ENCODE results near the gene PADI4. TPM values are rescaled to one million over a fixed set of nuclear protein-coding genes. Genes with fewer than 3 reads are reported as not detected.
"Not testable (repeated sequence)": the region's sequence is repeated elsewhere in the genome, so short reads cannot be mapped to it uniquely, and the experiment has no call there.

Gene PADI4
- total RNA-seq, 1 experiment from 2014 or later, result 0.05 TPM

DNA sequence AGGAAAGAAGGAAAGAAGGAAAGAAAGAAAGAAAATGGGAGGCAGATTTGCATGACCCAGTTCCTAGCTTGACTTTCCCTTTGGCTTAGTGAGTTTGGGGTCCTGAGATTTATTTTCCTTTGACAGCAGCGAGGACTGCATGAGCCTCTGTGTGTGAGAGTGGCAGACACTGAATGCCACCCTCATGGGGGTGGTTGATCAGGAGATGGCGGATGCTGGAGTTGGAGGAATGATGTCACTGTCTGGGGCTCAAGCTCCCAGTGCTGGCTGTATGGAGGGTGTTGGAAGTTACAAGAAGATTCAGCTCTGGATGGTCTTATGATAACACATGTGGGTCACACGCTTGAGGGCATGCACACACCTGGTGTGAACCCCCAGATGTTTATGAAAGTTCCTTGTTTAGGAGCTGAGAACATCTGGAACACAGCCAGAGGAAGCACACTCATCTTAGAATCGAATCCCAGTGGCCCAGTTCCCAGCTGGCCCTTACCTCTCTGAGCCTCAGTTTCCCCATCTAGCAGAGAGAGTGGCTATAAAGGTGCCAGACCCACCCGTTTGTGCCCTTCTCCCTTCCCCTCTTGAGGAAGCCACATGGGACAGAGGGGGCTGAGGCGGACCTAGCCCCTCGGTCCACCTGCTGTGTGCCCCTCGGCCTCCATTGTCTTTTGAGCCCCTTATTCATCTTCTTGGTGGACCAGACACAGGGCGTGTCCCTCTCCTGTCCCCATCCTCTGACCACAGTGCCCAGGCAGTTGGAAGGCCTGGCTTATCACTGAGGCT, 5.7 kb downstream of the PADI4 start:
- DNase-seq (ENCODE audit: low read depth), result no peak

DNA sequence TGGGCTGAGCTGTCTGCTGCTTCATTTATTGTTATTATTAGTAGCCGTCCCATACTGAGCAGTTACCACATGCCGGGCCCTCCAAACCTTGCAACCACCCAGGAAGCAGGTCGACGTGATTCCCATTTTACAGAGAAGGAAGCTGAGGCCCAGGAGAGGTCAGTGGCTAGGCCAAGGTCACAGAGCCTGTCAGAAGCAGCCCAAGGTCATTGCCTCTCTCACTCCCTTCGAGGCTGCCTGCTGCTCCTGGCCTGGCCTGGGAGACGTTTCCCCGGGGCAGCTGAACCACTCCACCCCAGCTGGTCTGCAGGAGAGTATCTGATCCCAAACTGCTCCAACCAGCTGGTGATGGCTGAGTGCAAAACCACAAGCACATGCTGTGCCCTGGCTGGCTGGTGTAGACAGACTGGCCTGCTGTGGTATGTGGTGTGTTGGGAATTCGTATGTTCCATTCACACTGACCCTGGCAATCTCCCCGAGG, 6.5 kb downstream of the PADI4 start:
- no peak for DNase-seq (ENCODE audit: low read depth)

DNA sequence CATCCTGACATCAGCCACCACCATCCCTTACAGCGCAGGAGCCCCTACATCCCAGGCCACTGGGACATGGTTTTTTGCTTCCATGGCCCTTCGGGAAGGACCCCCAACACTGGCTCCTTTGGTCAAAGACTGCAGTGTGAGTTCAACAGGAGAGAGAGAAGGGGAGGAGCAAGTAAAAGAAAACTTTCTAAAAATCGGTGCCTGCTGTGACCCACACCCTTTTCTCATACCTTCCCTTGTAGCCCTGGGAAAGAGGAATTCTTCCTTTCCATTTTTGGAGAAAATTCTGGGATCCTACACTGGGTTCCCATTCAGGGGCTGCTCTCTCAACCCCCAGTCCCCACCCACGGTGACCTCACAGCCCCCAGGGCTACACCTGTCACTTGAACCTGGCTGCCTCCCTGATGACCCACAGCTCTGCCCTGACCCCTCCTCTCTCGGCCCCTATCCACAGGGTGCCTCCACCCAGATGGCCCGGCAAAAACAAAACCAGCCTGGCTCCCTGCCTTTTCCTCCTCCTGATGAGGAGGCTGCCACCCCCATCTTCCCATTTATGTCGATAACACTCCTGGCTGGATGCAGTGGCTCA, 7.6 kb downstream of the PADI4 start:
- no peak for DNase-seq (ENCODE audit: low read depth)

DNA sequence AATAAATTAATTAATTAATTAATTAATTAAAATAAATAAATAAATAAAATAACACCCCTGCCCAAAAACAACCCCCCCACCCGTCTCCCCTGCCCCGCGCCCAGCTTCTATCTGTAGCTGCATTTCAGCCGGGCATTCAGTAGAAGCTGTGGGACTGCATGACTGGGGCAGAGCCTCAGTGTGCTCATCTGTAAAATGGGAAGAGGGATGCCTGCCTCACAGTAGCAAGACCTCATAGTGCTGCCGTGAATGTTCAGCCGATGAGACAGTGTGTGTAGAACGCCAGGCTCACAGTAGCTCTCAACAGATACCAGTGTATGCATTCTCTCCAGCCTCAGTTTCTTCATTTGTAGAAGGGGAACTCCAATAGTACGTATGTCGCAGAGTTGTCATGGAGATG, 8.7 kb downstream of the PADI4 start:
- DNase-seq (ENCODE audit: low read depth), result no peak

DNA sequence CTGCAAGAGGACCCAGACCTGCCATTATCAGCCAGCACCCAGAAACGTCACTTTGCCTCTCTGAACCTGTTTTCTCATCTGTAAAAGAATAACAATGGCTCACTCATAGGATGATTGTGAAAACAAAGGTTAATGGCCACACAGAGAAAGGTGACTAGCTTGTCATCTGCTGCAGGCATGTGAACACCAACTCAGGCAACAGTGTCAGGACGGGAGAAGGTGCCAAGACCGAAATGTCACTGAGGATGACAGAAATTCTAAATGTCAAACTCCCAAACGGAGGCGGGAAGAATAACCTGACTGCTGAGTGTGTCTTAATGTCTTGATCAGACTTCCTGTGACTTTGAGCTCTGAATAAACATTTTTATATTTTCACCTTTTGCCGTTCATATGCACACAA, 10.3 kb downstream of the PADI4 start:
- no peak for DNase-seq (ENCODE audit: low read depth)

DNA sequence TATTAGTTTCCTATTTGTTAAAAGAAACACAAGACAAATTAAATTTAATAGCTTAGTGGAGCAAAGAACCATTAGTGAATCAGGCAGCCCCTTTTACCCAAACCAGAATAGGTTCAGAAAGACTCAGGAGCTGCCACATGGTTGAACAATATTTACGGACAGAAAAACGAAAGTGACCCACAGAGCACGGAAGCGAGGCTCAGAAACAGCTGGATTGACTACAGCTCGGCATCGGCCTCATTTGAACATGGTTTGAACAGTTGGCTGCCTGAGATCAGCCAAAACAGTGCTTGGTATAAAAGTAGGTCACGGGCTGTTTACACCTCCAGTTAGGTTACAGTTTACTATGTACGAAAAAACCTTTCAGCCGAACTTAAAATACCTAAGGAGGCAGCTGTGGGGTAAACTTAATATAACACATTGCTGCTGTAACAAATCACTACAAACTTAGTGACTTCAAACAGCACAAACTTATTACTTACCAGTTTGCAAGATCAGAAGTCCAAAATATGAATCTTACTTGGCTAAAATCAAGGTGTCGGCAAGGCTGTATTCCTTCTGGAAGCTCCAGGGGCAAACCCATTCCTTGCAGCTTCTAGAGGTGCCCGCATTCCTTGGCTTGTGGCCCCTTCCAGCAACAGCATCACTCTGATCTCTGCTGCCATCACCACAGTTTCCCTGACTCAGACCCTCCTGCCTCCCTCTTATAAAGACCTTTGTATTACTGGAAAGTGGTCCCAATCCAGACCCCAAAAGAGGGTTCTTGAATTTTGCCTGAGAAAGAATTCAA, 11.8 kb downstream of the PADI4 start:
- DNase-seq (ENCODE audit: low read depth), result no peak

DNA sequence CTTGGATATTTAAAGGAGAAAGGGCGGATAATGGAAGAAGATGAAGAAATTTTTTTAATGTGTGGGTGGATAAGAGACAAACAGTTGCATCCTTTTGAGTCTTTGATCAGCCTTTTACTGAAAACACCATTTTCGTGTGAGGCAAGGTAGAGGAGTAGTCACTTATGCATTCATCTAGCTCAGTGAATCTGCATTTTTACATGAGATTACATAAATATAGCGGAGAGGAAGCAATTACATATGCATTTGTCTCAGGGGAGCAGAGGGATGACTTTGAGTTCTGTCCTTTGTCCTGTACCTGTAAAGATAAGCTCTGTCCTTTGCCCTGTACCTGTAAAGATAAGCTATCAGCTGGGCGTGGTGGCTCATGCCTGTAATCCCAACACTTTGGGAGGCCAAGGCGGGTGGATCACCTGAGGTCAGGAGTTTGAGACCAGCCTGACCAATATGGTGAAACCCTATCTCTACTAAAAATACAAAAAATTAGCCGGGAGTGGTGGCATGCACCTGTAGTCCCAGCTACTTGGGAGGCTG, 13.9 kb downstream of the PADI4 start:
- not testable (repeated sequence) for DNase-seq (ENCODE audit: low read depth)

DNA sequence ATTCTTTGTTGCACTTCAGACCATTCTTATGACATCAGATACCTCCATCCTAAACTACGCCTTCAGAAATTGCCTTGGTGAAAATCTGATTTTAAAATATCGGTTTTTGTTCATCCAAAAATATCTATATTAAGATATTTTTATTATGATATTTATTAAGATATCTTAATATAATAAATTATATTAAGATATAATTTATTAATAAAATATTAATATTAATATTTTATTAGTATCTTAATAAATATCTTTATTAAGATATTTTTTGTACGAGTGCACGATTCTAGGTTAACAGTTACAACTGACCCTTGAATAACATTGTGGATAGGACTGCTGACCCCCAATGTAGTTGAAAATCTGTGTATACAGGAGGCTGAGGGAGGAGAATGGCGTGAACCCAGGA, 20.9 kb downstream of the PADI4 start:
- no peak for DNase-seq (ENCODE audit: low read depth)

DNA sequence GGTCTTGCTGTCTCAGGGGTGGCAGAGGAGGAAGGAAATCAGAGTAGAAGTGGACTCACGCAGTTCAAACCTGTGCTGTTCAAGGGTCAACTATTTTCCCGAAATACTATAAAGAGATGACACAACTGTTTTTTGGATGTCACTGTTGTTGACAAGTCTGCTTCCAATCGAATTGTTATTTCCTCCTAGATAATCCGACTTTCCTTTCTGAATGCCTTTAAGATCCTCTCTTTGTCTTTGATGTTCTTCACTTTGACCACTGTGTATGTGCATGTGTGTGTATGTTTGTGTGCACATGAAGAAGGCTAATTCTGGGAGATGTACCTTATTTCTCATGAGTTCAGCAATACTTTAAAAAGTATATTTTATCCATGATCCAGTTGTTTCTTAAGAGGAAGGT, 21.6 kb downstream of the PADI4 start:
- no peak for DNase-seq (ENCODE audit: low read depth)

DNA sequence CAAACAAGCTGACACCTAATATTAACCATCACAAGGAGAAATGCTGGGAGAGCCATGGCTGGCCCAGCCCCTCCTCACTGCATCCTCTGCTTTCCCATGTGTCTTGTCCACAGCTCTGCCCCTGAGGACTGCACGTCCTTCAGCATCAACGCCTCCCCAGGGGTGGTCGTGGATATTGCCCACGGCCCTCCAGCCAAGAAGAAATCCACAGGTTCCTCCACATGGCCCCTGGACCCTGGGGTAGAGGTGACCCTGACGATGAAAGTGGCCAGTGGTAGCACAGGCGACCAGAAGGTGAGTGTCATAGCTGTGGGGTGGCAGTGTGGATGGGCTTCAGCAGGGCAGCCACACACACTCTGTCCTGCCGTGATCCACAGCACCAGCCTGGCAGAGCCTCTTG, 22.9 kb downstream of the PADI4 start:
- no peak for DNase-seq (ENCODE audit: low read depth)

DNA sequence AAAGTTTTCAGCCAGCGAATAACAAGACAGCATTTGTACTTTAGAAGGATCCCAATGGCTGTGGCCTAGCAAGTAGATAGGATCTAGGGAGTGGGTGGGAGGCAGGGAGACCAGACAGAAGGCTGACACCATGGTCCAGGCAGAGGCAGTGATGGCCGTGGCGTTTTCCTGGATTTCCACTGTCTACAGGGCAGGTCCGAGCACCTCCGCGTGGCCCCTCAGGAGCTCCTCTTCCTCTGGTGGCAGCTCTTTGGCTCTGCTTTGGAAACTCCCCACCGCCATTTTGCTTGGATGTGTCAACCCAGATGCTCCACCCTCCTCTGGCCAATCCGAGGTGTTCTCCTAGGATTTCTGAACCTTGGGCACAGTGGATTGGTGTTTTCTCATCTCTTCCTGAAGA, 25.1 kb downstream of the PADI4 start:
- no peak for DNase-seq (ENCODE audit: low read depth)

DNA sequence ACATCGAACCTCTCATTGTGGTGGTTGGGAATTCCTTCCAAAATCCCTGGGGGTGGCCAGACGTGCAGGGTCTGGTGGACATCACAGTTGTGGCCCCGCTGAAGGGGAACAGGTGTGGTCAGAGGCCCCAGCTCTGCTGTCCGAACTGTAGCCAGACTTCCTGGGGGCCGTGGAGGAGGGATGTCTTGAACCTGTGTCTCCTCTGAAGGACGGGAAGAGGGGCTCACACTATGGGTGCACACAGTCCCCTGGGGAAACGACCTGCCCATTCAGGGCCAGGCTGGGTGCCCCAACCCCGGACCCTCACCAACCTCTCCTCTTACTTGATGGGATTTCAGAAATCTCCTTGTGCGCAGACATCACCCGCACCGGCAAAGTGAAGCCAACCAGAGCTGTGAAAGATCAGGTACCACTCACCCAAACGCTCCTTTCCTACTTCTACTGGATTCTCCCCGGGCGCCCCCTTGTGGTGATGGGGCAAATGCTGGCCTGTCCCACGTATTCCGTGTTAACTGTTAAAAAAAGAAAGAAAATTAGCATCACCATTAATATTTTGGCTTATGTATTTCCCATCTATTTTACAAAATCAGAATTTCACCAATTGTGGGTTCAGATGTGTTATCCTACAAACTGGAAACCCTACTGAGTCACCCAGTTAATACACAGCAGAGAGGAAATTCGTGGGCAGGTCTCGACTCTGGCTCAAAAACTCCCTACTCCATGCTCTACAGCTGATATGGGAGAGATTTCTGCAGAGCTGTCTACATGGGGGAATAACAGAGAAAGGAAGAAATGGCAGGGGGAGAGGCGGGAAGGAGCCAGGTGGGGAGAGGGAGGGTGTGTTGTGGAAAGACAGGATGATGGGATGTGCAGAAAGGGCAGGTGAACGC, 28.1 kb downstream of the PADI4 start:
- peak; percentile 37 for DNase-seq (ENCODE audit: low read depth)

DNA sequence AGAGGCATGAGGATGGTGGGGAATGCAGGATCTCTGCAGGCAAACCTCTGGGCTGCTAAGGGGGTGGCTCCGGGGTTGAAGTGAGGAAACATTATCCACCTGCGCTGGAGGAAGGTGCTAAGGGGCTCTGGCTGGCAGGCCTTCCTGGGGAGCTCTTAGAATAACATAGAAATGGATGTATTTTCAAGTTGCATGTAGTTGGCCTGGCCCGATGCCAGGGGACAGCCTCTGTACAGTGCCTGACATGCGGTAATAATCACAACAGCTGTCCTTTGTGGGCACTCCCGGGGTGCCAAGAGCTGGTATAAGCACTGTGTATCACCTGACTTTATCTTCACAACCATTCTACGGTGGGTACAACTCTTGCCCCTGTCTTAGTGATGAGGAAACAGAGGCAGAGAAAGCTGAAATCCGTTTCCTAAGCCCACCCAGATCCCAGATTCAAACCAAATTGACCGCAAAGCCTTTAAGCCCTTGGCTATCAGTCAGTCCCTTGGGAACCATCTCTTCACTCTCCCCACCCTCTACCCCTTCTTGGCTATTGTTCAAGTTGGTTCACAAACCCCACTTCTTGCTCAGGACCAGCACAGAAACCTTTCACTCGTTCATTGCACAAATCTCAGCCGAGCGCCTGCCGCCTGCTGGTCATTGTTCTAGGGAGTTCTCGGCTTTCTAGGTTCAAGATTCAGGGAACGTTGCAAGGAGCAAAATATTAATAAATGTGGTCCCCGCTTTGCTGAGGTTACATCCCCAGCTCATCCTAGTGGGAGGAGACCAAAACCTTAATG, 30.9 kb downstream of the PADI4 start:
- no peak for DNase-seq (ENCODE audit: low read depth)

DNA sequence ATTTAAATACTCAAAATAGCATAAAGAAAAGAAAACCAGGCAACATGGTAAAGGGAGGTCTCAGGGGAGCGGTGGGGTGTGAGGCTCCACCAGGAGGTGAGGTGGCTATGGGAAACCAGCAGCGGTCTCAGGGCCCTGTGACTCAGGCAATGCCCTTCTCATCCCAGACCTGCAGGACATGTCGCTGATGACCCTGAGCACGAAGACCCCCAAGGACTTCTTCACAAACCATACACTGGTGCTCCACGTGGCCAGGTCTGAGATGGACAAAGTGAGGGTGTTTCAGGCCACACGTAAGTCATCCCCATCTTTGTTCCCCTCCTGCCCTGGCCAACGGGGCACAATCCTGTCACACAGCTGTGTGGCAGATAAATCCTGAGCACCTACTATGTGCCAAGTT, 31.5 kb downstream of the PADI4 start:
- no peak for DNase-seq (ENCODE audit: low read depth)

DNA sequence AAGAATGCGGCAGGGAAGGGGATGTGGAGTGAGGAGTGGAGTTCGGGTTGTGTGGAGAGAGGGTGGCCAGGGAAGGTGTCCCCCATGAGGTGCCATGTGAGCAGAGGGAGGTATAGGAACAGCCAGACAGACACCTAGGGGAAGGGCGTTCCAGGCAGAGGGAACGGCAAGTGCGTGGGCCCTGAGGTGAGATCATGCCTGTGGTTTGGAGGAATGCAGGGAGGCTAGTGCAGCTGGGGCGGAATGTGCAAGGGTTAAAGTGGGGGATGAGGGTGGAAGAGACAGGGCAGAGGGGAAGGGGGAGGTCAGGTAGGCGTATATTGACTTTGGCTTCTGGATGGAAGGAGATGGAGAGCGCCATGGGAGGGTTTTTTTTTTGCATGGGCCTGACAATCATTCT, 32.4 kb downstream of the PADI4 start:
- peak; percentile 14 for DNase-seq (ENCODE audit: low read depth)

DNA sequence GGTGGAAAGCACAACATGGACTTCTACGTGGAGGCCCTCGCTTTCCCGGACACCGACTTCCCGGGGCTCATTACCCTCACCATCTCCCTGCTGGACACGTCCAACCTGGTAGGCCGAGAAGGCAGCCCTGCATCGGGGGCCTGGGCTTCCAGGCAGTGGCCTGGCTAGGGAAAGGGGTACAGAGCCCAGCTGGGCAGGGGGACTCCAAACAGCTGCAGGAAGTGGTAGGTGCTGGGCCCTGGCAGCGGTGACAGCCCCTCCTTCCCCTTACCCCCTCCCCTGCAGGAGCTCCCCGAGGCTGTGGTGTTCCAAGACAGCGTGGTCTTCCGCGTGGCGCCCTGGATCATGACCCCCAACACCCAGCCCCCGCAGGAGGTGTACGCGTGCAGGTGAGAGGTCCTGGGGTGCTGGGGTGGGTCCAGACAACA, 34.0 kb downstream of the PADI4 start:
- DNase-seq (ENCODE audit: low read depth), result no peak

DNA sequence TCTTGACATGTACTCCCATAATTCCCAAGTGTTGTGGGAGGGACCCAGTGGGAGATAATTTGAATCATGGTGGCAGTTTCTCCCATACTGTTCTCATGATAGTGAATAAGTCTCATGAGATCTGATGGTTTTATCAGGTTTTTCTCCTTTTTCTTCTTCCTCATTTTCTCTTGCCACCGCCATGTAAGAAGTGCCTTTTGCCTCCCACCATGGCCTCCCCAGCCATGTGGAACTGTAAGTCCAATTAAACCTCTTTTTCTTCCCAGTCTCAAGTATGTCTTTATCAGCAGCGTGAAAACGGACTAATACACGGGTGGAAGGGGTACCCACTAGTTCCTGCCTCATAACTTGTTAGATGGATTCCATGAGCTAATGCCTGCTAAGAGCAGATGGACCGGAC, 37.5 kb downstream of the PADI4 start:
- DNase-seq (ENCODE audit: low read depth), result not testable (repeated sequence)

DNA sequence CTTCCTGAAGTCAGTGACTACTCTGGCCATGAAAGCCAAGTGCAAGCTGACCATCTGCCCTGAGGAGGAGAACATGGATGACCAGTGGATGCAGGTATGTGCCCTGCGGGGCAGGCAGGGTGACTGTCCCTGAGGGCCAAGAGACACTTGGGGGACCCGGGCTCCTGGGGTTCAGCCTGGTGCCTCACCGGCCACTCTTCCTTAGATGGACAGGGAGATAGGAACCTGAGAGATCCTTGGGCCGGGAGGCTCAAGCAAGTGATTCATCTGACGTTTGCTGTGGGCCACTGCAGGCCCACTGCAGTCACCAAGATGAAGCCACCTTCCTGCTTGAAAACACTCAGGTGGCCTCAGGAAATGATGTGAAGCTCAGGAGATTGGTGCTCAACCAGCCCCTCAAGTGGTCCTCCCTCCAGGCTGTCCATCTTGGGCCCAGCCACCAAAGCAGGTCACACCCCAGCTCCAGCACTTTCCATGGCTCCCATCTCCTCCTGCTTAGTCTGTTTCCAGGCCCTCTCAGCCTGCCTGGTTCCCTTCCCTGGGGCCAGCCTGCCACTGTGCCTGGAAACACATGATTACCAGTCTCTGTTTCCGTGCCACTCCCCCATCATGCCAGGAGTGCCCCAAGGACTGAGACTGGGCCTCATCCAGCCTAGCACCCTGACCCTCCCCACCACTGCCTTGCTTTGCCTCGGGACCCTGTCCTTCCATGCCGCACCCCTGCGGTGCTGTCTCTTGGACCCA, 38.2 kb downstream of the PADI4 start:
- no peak for DNase-seq (ENCODE audit: low read depth)
